ENCODE data around the gene MMS22L. TPM values are rescaled to one million over a fixed set of nuclear protein-coding genes. Genes with fewer than 3 reads are reported as not detected.

The MMS22L gene
- total RNA-seq, 4 donors from 2014 or later: 2.4 to 12.6 (median 6.4) TPM

- TF ChIP-seq EP300 (IDR thresholded peaks at IDR 0.05; ENCODE audit: low read depth): no peak
- no peaks in the 10 kb centered on the region for H3K9me3 ChIP-seq
Observed at GRCh38 chr6:97128507-97128906, 154.5 kb downstream of the MMS22L start.

GRCh38 chr6:97123652-97124051 lies 159.4 kb downstream of the MMS22L start:
- Histone ChIP-seq H3K27me3 (no peaks in the 10 kb centered on the region), H3K27ac (no peak overlapping the region), H3K36me3 (no peaks in the 10 kb centered on the region), H3K4me3 (no peak overlapping the region), H3K4me1 (no peaks in the 10 kb centered on the region), H3K9me3 (no peaks in the 10 kb centered on the region)
- no peak for DNase-seq
- WGBS, 2 donors (ENCODE audit: low coverage in 1 of 2): 37 to 52% methylated on average over 2 to 3 of the region's 3 CpGs
- in situ Hi-C loops (cut with MboI; ENCODE audit: low pct_ligation_motif_present in 1 of 4, low pct_unique_long_range_greater_than_20kb in 1 of 4, low sequenced_read_pairs in 3 of 4) (no loop called here), intact Hi-C loops (cut with DNase I; ENCODE audit: low total_unique reads) (no loop called here)
- no peak for TF ChIP-seq CTCF (IDR thresholded peaks at IDR 0.05)
- TF ChIP-seq POLR2A (IDR thresholded peaks at IDR 0.05): no peak
- no peak for TF ChIP-seq POLR2AphosphoS5 (IDR thresholded peaks at IDR 0.05)
- TF ChIP-seq EP300 (IDR thresholded peaks at IDR 0.05; ENCODE audit: low read depth): no peak

More at GRCh38 chr6:97128507-97128906, 154.5 kb downstream of the MMS22L start:
- Histone ChIP-seq H3K36me3 (no peaks in the 10 kb centered on the region), H3K4me3 (no peak overlapping the region), H3K27ac (no peak overlapping the region), H3K4me1 (no peaks in the 10 kb centered on the region), H3K27me3 (no peaks in the 10 kb centered on the region)
- DNase-seq: no peak
- 31 to 59% methylated on average over 2 to 4 of the region's 4 CpGs for WGBS, 2 donors (ENCODE audit: low coverage in 1 of 2)
- intact Hi-C loops (cut with DNase I; ENCODE audit: low total_unique reads) (no loop called here), in situ Hi-C loops (cut with MboI; ENCODE audit: low pct_ligation_motif_present in 1 of 4, low pct_unique_long_range_greater_than_20kb in 1 of 4, low sequenced_read_pairs in 3 of 4) (no loop called here)

- no peaks in the 10 kb centered on the region for H3K9me3 ChIP-seq
- no peaks in the 10 kb centered on the region for H3K36me3 ChIP-seq
- TF ChIP-seq CTCF (IDR thresholded peaks at IDR 0.05) (no peak), POLR2A (IDR thresholded peaks at IDR 0.05) (no peak)
- intact Hi-C loops (cut with DNase I; ENCODE audit: low total_unique reads) (no loop called here), in situ Hi-C loops (cut with MboI; ENCODE audit: low pct_ligation_motif_present in 1 of 4, low pct_unique_long_range_greater_than_20kb in 1 of 4, low sequenced_read_pairs in 3 of 4) (no loop called here)
- H3K27ac ChIP-seq: no peak overlapping the region
- no peak overlapping the region for H3K4me3 ChIP-seq
- no peak for DNase-seq
- H3K27me3 ChIP-seq: no peaks in the 10 kb centered on the region
- no peaks in the 10 kb centered on the region for H3K4me1 ChIP-seq
- 70 to 72% methylated on average over 3 of the region's 3 CpGs for WGBS, 2 donors (ENCODE audit: low coverage in 1 of 2)
Observed at GRCh38 chr6:97123112-97123511, 159.9 kb downstream of the MMS22L start.

GRCh38 chr6:97120511-97120910 lies 162.5 kb downstream of the MMS22L start:
- Histone ChIP-seq H3K27me3 (no peaks in the 10 kb centered on the region), H3K36me3 (no peaks in the 10 kb centered on the region), H3K9me3 (no peaks in the 10 kb centered on the region), H3K4me1 (no peaks in the 10 kb centered on the region), H3K27ac (no peak overlapping the region), H3K4me3 (no peak overlapping the region)
- 88 to 100% methylated on average over 1 to 2 of the region's 2 CpGs for WGBS, 2 donors (ENCODE audit: low coverage in 1 of 2)
- intact Hi-C loops (cut with DNase I; ENCODE audit: low total_unique reads) (no loop called here), in situ Hi-C loops (cut with MboI; ENCODE audit: low pct_ligation_motif_present in 1 of 4, low pct_unique_long_range_greater_than_20kb in 1 of 4, low sequenced_read_pairs in 3 of 4) (no loop called here)
- no peak for DNase-seq
- TF ChIP-seq CTCF (IDR thresholded peaks at IDR 0.05): no peak
- no peak for TF ChIP-seq POLR2A (IDR thresholded peaks at IDR 0.05)

GRCh38 chr6:97114645-97115044 lies 168.4 kb downstream of the MMS22L start:
- Histone ChIP-seq H3K27ac (no peak overlapping the region), H3K9me3 (no peaks in the 10 kb centered on the region), H3K36me3 (no peaks in the 10 kb centered on the region), H3K4me1 (no peaks in the 10 kb centered on the region), H3K4me3 (no peak overlapping the region), H3K27me3 (no peaks in the 10 kb centered on the region)
- intact Hi-C loops (cut with DNase I; ENCODE audit: low total_unique reads): no loop called here
- TF ChIP-seq CTCF (IDR thresholded peaks at IDR 0.05): no peak
- TF ChIP-seq POLR2AphosphoS5 (IDR thresholded peaks at IDR 0.05): no peak
- no peak for TF ChIP-seq EP300 (IDR thresholded peaks at IDR 0.05; ENCODE audit: low read depth)
- TF ChIP-seq POLR2A (IDR thresholded peaks at IDR 0.05): no peak
- DNase-seq: no peak
- in situ Hi-C loops (cut with MboI; ENCODE audit: low pct_ligation_motif_present in 1 of 4, low pct_unique_long_range_greater_than_20kb in 1 of 4, low sequenced_read_pairs in 3 of 4): no loop called here

Measured in transverse colon (tissue), 4 donors.